Nephron progenitor cell (in vitro differentiated cells): Measurements from ENCODE around the gene PANK2.
A peak's percentile ranks its signal among the peaks of the same experiment; 100 is the strongest.
"Not testable (repeated sequence)": the region's sequence is repeated elsewhere in the genome, so short reads cannot be mapped to it uniquely, and the experiment has no call there.

Source experiments
- DNase-seq: peaks from one replicate; pipeline ENCODE4 v3.0.0; 2021
- H3K27ac Mint-ChIP-seq: 2 replicates; pipeline ENCODE4 v1.8.0; 2021; ENCODE audit warnings: mild to moderate bottlenecking, moderate library complexity, mixed read lengths
- H3K27me3 Mint-ChIP-seq: 2 replicates; pipeline ENCODE4 v1.8.0; 2021; ENCODE audit warnings: mild to moderate bottlenecking, low read depth, mixed read lengths; ENCODE audit not compliant: poor library complexity
- H3K36me3 Mint-ChIP-seq: 2 replicates; pipeline ENCODE4 v1.8.0; 2021; ENCODE audit warnings: low read depth, mixed read lengths
- H3K4me1 Mint-ChIP-seq: 2 replicates; pipeline ENCODE4 v1.8.0; 2021; ENCODE audit warnings: mixed read lengths
- H3K4me3 Mint-ChIP-seq: 2 replicates; pipeline ENCODE4 v1.8.0; 2021; ENCODE audit warnings: mild to moderate bottlenecking, moderate library complexity, mixed read lengths
- H3K9me3 Mint-ChIP-seq: 2 replicates; pipeline ENCODE4 v1.8.0; 2021; ENCODE audit warnings: mild to moderate bottlenecking, moderate library complexity, mixed read lengths
- TF ChIP-seq, protein P1 (sequence below): fragments of 200-600 bp; sonication (generic); IDR thresholded peaks from 2 replicates; pipeline ENCODE4 v1.5.0; 2021; ENCODE audit warnings: antibody characterized with exemption

PANK2 gene

DNA sequence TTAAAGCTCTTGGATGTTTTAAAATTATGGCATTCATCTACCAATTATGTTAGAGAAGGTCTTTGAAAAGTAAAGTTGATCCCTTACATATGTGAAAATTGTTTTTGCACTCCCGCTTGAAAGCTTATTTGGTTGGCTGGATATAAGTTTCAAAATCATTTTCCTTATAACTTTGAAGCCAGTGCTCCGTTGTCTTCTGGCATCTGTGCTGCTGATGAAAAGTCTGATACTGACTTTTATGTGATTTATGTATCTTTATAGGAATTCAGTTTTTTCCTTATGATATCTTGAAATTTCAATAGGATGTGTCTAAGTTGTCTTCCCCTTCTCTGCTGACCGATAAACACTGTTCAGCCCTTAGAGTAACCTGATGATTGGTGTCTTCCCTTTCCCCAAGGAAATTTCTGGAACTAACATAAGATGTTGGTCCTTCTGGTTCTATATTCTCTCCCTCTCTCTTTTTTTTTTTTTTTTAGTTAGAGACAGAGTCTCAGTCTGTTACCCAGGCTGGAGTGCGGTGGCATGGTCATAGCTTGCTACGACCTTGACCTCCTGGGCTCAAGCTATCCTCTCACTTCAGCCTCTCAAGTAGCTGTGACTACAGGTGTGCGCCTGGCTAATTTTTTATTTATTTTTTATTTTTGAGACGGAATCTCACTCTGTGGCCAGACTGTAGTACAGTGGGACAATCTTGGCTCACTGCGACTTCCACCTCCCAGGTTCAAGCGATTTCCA, 12.7 kb downstream of the PANK2 start:
- TF ChIP-seq, protein P1, sequence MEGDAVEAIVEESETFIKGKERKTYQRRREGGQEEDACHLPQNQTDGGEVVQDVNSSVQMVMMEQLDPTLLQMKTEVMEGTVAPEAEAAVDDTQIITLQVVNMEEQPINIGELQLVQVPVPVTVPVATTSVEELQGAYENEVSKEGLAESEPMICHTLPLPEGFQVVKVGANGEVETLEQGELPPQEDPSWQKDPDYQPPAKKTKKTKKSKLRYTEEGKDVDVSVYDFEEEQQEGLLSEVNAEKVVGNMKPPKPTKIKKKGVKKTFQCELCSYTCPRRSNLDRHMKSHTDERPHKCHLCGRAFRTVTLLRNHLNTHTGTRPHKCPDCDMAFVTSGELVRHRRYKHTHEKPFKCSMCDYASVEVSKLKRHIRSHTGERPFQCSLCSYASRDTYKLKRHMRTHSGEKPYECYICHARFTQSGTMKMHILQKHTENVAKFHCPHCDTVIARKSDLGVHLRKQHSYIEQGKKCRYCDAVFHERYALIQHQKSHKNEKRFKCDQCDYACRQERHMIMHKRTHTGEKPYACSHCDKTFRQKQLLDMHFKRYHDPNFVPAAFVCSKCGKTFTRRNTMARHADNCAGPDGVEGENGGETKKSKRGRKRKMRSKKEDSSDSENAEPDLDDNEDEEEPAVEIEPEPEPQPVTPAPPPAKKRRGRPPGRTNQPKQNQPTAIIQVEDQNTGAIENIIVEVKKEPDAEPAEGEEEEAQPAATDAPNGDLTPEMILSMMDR, result no peak
- Mint-ChIP-seq H3K4me3 (no peak overlapping the region), H3K27me3 (no peaks in the 10 kb centered on the region), H3K36me3 (peaks cover 38% of the 10 kb centered on the region), H3K9me3 (no peaks in the 10 kb centered on the region), H3K4me1 (peaks cover 18% of the 10 kb centered on the region), H3K27ac (peak overlapping the region; percentile 55)
- DNase-seq, result no peak

DNA sequence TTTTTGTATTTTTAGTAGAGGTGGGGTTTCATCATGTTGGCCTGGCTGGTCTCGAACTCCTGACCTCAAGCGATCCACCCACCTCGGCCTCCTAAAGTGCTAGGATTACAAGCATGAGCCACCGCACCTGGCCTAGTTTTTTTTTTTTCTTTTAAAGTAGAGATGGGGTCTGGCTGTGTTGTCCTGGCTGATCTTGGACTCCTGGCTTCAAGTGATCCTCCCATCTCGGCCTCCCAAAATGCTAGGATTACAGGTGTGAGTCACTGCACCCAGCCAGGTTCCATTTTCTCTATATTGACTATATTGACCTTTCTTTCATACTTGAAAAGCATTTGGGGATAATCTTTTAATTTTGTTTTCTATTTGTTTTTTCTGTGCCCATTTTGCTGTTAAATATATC, 13.3 kb downstream of the PANK2 start:
- no peaks in the 10 kb centered on the region for H3K27me3 Mint-ChIP-seq
- TF ChIP-seq, protein P1, result no peak
- no peak for DNase-seq
- H3K36me3 Mint-ChIP-seq, result peaks cover 33% of the 10 kb centered on the region
- peak overlapping the region; percentile 29 for H3K27ac Mint-ChIP-seq
- H3K9me3 Mint-ChIP-seq, result no peaks in the 10 kb centered on the region
- H3K4me3 Mint-ChIP-seq, result no peak overlapping the region
- H3K4me1 Mint-ChIP-seq, result peaks cover 15% of the 10 kb centered on the region

DNA sequence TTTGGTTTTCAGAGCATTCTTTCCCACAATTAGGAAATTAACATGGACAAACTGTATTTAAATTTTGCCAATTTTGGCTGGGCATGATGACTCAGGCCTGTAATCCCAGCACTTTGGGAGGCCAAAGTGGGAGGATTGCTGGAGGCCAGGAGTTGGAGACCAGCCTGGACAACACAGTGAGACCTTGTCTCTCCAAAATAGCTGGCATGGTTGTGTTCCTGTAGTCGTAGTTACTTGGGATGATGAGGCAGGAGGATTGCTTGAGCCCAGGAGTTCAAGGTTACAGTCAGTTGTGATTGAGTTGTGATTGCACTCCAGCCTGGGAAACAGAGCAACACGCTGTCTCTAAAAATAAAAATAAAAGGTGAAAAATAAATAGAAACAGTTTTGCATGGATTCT, 15.0 kb downstream of the PANK2 start:
- no peak for DNase-seq
- TF ChIP-seq, protein P1, result no peak
- H3K27ac Mint-ChIP-seq, result no peak overlapping the region
- H3K4me3 Mint-ChIP-seq, result no peak overlapping the region
- H3K27me3 Mint-ChIP-seq, result no peaks in the 10 kb centered on the region
- H3K4me1 Mint-ChIP-seq, result peaks cover 15% of the 10 kb centered on the region
- peaks cover 51% of the 10 kb centered on the region for H3K36me3 Mint-ChIP-seq
- H3K9me3 Mint-ChIP-seq, result no peaks in the 10 kb centered on the region

DNA sequence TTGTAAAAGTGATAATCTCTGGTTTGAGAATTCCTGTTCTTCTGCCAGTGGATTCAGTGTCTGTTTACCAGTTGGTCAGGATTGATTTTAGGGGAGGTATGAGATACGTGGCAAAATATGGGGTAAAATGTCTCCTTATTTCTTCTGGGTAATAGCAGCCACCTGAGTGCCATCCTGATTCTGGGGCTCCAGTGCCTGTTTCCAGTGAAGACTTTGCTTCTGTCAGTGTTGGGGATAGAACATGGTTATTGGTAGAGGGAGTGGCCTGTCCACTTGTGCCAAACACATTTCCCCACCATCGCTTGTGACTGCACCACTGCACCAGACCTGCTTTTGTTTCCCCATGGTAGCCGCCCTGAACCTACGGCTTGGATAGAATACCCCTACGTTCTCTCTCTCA, 15.7 kb downstream of the PANK2 start:
- Mint-ChIP-seq H3K4me1 (peaks cover 11% of the 10 kb centered on the region), H3K9me3 (no peaks in the 10 kb centered on the region), H3K27ac (peak overlapping the region; percentile 61), H3K27me3 (no peaks in the 10 kb centered on the region), H3K4me3 (no peak overlapping the region), H3K36me3 (peaks cover 50% of the 10 kb centered on the region)
- TF ChIP-seq, protein P1, result no peak
- DNase-seq, result no peak

DNA sequence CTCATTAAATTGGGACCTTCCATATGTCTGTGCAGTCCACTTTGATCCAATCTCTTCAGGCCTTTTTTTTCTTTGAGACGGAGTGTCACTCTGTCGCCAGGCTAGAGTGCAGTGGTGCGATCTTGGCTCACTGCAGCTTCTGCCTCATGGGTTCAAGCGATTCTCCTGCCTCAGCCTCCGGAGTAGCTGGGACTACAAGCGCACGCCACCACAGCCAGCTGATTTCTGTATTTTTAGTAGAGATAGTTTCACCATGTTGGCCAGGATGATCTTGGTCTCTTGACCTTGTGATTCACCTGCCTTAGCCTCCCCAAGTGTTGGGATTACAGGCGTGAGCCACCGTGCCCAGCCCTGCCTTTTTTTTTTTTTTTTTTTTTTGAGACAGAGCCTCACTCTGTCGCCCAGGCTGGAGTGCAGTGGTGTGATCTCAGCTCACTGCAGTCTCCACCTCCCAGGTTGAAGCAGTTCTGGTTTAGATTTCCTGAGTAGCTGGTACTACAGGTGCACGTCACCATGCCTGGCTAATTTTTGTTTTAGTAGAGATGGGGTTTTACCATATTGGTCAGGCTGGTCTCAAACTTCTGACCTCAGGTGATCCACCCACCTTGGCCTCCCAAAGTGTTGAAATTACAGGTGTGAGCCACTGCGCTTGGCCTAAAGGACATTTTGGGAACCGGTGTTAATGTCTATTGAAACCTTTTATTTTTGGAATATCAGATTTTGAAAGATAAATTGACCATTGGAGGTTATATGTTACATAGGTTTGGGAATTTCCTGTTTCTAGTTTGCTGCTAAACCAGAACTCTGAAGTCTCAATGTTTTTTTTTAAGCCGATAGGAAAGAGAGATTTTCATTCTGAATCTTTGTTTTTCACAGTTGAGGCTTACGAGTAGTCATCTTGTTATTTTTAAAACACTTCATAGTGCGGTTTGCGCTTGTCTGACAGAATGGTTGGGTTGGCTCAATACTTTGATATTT, 17.8 kb downstream of the PANK2 start:
- H3K27me3 Mint-ChIP-seq, H3K9me3 Mint-ChIP-seq, H3K4me1 Mint-ChIP-seq, H3K4me3 Mint-ChIP-seq, H3K27ac Mint-ChIP-seq, DNase-seq: not testable (repeated sequence)
- peaks cover 59% of the 10 kb centered on the region for H3K36me3 Mint-ChIP-seq

DNA sequence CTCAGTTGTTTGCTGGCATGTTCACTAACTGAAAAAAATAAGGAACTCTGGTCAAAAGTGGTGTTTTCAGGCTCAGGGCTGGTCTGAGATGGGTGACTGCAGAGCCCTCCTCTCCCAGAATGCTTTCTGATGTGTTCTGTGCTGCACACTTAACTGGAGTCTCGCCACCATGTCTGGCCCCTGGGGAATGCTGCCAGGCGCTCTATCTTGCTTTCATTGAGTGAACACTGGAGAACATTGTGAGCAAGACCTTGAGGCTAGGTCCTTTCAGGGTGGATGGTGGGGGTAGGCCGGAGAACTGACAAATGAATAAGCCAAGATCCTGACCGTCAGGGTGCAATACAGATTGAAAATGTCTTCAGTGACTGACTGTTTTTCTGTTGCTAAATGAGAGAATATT, 19.5 kb downstream of the PANK2 start:
- peaks cover 4% of the 10 kb centered on the region for H3K4me1 Mint-ChIP-seq
- no peak overlapping the region for H3K27ac Mint-ChIP-seq
- TF ChIP-seq, protein P1, result no peak
- no peak for DNase-seq
- peaks cover 67% of the 10 kb centered on the region for H3K36me3 Mint-ChIP-seq
- H3K27me3 Mint-ChIP-seq, result no peaks in the 10 kb centered on the region
- no peak overlapping the region for H3K4me3 Mint-ChIP-seq
- H3K9me3 Mint-ChIP-seq, result no peaks in the 10 kb centered on the region
